Esophagus muscularis mucosa (tissue), 4 donors: ENCODE measurements around the gene FAM83F. TPM values are rescaled to one million over a fixed set of nuclear protein-coding genes. Genes with fewer than 3 reads are reported as not detected.
"Not testable (repeated sequence)": the region's sequence is repeated elsewhere in the genome, so short reads cannot be mapped to it uniquely, and the experiment has no call there.

ENCODE experiments used
- DNase-seq: peaks from one replicate; pipeline ENCODE4 v3.0.0-alpha.2; 2017; ENCODE audit errors: extremely low spot score
- H3K27ac ChIP-seq, 4 donors: fragments of 200-600 bp; sonication (generic); replicated peaks in 1 of 4; 1 replicate in 3 of 4; 2 replicates in 1 of 4; pipeline ENCODE4 v1.5.1; 2016 to 2019; ENCODE audit warnings: mild to moderate bottlenecking in 1 of 4
- H3K27me3 ChIP-seq, 4 donors: fragments of 200-600 bp; sonication (generic); one replicate each; pipeline versions ENCODE4 v1.5.1 to v1.6.0; 2016 to 2019
- H3K36me3 ChIP-seq, 4 donors: fragments of 200-600 bp; sonication (generic); one replicate each; pipeline ENCODE4 v1.5.1; 2016 to 2019
- H3K4me1 ChIP-seq, 4 donors: fragments of 200-600 bp; sonication (generic); one replicate each; pipeline ENCODE4 v1.5.1; 2016 to 2019
- H3K4me3 ChIP-seq, 4 donors: fragments of 200-600 bp; sonication (generic); 1 replicate in 2 of 4; 2 replicates in 2 of 4; pipeline ENCODE4 v1.5.1; 2016 to 2019; ENCODE audit warnings: mild to moderate bottlenecking in 4 of 4, moderate library complexity in 1 of 4
- H3K9me3 ChIP-seq, 4 donors: fragments of 200-600 bp; sonication (generic); 1 replicate in 3 of 4; 2 replicates in 1 of 4; pipeline ENCODE4 v1.5.1; 2016 to 2019
- CTCF ChIP-seq, 3 experiments: fragments of 200-600 bp in 2 of 3; fragments of 450-650 bp in 1 of 3; sonication (generic) in 2 of 3; IDR thresholded peaks; one replicate each; pipeline ENCODE4 v1.5.1; 2017 to 2019; ENCODE audit warnings: antibody characterized with exemption in 3 of 3, mild to moderate bottlenecking in 2 of 3, moderate library complexity in 1 of 3
- EP300 ChIP-seq: sonication (generic); formaldehyde crosslinking; IDR thresholded peaks from one replicate; pipeline ENCODE4 v1.6.1; 2017; ENCODE audit warnings: antibody characterized with exemption
- POLR2A ChIP-seq: fragments of 450-650 bp; IDR thresholded peaks from one replicate; pipeline ENCODE4 v1.6.1; 2017; ENCODE audit warnings: antibody characterized with exemption, moderate library complexity, mild to moderate bottlenecking, low read depth
- POLR2AphosphoS5 ChIP-seq, 2 donors: sonication (generic); formaldehyde crosslinking; IDR thresholded peaks; one replicate each; pipeline ENCODE4 v1.6.1; 2017; ENCODE audit warnings: antibody characterized with exemption in 2 of 2
- WGBS: methylation state at CpG from one replicate; pipeline ENCODE4 v1.1.5; 2018; 5-methylcytosine and 5-hydroxymethylcytosine counted together
- intact Hi-C: fragments of 100-400 bp; cut with DNase I; formaldehyde crosslinking; loops from one replicate; pipeline ENCODE4 v1.15.1; 2023
- total RNA-seq, 4 donors: library from RNA; depleted of rRNA; stranded (reverse); fragments of >200 nt; gene quantifications; one replicate each; pipeline versions ENCODE4 v1.1.0 to v1.2.1, GENCODE V29; 2016

The FAM83F gene
- total RNA-seq, 4 donors from 2014 or later = 0.19 to 0.66 (median 0.41) TPM

GRCh38 chr22:40024201-40025061 is 29.7 kb downstream of the FAM83F start:
- intact Hi-C loops = loop anchor here (5.0 to 10.0 kb wide), 2 partner anchors 400 to 487 kb away; no protein-coding TSS in a partner anchor
- 18% methylated on average over 12 of the region's 16 CpGs for WGBS
- Histone ChIP-seq H3K27ac (no peak overlapping the region), H3K4me3 (no peak overlapping the region), H3K36me3 (no peaks in the 10 kb centered on the region), H3K27me3 (peaks cover 0 to 26% (median 0%) of the 10 kb centered on the region in 4 donors), H3K4me1 (peaks cover 4 to 11% (median 10%) of the 10 kb centered on the region in 4 donors), H3K9me3 (no peaks in the 10 kb centered on the region)
- no peak for DNase-seq
- TF ChIP-seq EP300 (no peak), CTCF (IDR thresholded peaks at IDR 0.05) (peak; percentile 75 to 88 (median 84))

GRCh38 chr22:40025062-40025379 is 30.3 kb downstream of the FAM83F start:
- Histone ChIP-seq H3K4me1 (peaks cover 4 to 11% (median 10%) of the 10 kb centered on the region in 4 donors), H3K27me3 (peaks cover 0 to 21% (median 0%) of the 10 kb centered on the region in 4 donors)
- not testable (repeated sequence) for H3K9me3 ChIP-seq, DNase-seq, H3K27ac ChIP-seq, H3K4me3 ChIP-seq, H3K36me3 ChIP-seq
- intact Hi-C loops = loop anchor here (5.0 to 10.0 kb wide), 2 partner anchors 400 to 488 kb away; no protein-coding TSS in a partner anchor
- WGBS = 28% methylated on average over 5 of the region's 5 CpGs

GRCh38 chr22:40025856-40026255 is 31.1 kb downstream of the FAM83F start:
- no peaks in the 10 kb centered on the region for H3K9me3 ChIP-seq
- peaks cover 0 to 21% (median 0%) of the 10 kb centered on the region in 4 donors for H3K27me3 ChIP-seq
- TF ChIP-seq CTCF (IDR thresholded peaks at IDR 0.05) (no peak), POLR2AphosphoS5 (IDR thresholded peaks at IDR 0.05) (no peak), POLR2A (no peak), EP300 (no peak)
- WGBS = 94% methylated on average over 9 of the region's 10 CpGs
- no peak overlapping the region for H3K27ac ChIP-seq
- no peak for DNase-seq
- no peak overlapping the region for H3K4me3 ChIP-seq
- intact Hi-C loops = loop anchor here (5.0 to 10.0 kb wide), 2 partner anchors 401 to 489 kb away; no protein-coding TSS in a partner anchor
- peaks cover 4 to 11% (median 10%) of the 10 kb centered on the region in 4 donors for H3K4me1 ChIP-seq
- H3K36me3 ChIP-seq = no peaks in the 10 kb centered on the region

GRCh38 chr22:40026641-40027040 is 31.9 kb downstream of the FAM83F start:
- 88% methylated on average over 7 of the region's 7 CpGs for WGBS
- Histone ChIP-seq H3K36me3 (no peaks in the 10 kb centered on the region), H3K27me3 (peaks cover 0 to 19% (median 0%) of the 10 kb centered on the region in 4 donors), H3K9me3 (no peaks in the 10 kb centered on the region), H3K4me3 (no peak overlapping the region), H3K4me1 (peaks cover 4 to 11% (median 10%) of the 10 kb centered on the region in 4 donors), H3K27ac (no peak overlapping the region)
- intact Hi-C loops = loop anchor here (5.0 to 10.0 kb wide), 2 partner anchors 402 to 489 kb away; no protein-coding TSS in a partner anchor
- DNase-seq = no peak
- TF ChIP-seq EP300 (no peak), POLR2AphosphoS5 (IDR thresholded peaks at IDR 0.05) (no peak), POLR2A (no peak), CTCF (IDR thresholded peaks at IDR 0.05) (no peak)
